GM23338 (cell line): ENCODE measurements around the gene KCNJ4.

Source experiments
- CREB1 ChIP-seq: fragments of 250-450 bp; sonication (Bioruptor Pico); IDR thresholded peaks from 2 replicates; pipeline ENCODE4 v1.5.0; 2020; ENCODE audit warnings: low read depth, mild to moderate bottlenecking, moderate library complexity
- CTCF ChIP-seq, 2 experiments: fragments of 200-600 bp in 1 of 2; sonication (generic) in 1 of 2; conservative IDR thresholded peaks; 2 replicates each; pipeline versions ENCODE4 v1.5.1 to v1.6.1; 2016 to 2017; ENCODE audit warnings: antibody characterized with exemption in 2 of 2, low read depth in 2 of 2, mild to moderate bottlenecking in 2 of 2, moderate library complexity in 1 of 2
- EZH2 ChIP-seq: fragments of 200-600 bp; sonication (generic); IDR thresholded peaks from one replicate; pipeline ENCODE4 v1.8.0; 2017; ENCODE audit warnings: antibody characterized with exemption, mild to moderate bottlenecking, low read depth; ENCODE audit not compliant: unreplicated experiment
- EZH2phosphoT487 ChIP-seq: fragments of 200-600 bp; sonication (generic); IDR thresholded peaks from one replicate; pipeline ENCODE4 v1.8.1; 2018; ENCODE audit warnings: antibody characterized with exemption; ENCODE audit not compliant: unreplicated experiment
- POLR2AphosphoS5 ChIP-seq: IDR thresholded peaks from 2 replicates; pipeline ENCODE4 v1.6.1; 2016; ENCODE audit warnings: antibody characterized with exemption, low read depth
- REST ChIP-seq: IDR thresholded peaks from one replicate; pipeline ENCODE4 v1.6.1; 2018; ENCODE audit warnings: antibody characterized with exemption; ENCODE audit not compliant: unreplicated experiment
- ZNF114 ChIP-seq: fragments of 250-450 bp; sonication (Bioruptor Pico); IDR thresholded peaks from 2 replicates; pipeline ENCODE4 v1.5.0; 2020; ENCODE audit warnings: mild to moderate bottlenecking, moderate library complexity
- ZNF331 ChIP-seq: fragments of 250-450 bp; sonication (Bioruptor Pico); IDR thresholded peaks from 2 replicates; pipeline ENCODE4 v1.5.0; 2020; ENCODE audit warnings: low read depth, mild to moderate bottlenecking, moderate library complexity
- TF ChIP-seq, protein P1 (sequence below): fragments of 250-450 bp; sonication (Bioruptor Pico); IDR thresholded peaks from 2 replicates; pipeline ENCODE4 v1.5.0; 2020; ENCODE audit warnings: mild to moderate bottlenecking, moderate library complexity

DNA sequence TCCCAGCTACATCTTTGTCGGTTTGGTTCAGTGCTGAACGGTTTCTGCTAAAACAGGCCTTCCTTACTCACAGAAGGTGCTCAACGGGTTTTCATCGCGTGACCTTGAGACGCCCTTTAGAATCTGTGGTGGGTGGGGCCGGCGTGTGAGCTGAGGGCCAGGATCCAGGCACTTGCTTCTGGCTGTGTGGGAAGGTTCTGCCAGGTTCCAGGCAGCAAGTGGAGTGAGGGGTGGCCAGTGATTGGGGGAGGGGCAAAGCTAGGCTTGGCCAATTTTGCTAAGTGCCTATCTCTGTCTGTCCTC is 35.2 kb downstream of the KCNJ4 start:
- no peak for TF ChIP-seq CTCF (conservative IDR thresholded peaks at IDR 0.05; ENCODE audit: low read depth in 2 of 2)
- TF ChIP-seq ZNF331 (CRISPR knock-in tag): no peak
- TF ChIP-seq EZH2: no peak
- TF ChIP-seq POLR2AphosphoS5: no peak
- TF ChIP-seq EZH2phosphoT487: no peak
- TF ChIP-seq REST: no peak
- no peak for TF ChIP-seq ZNF114 (CRISPR knock-in tag)
- TF ChIP-seq CREB1 (CRISPR knock-in tag): no peak
- TF ChIP-seq, protein P1, sequence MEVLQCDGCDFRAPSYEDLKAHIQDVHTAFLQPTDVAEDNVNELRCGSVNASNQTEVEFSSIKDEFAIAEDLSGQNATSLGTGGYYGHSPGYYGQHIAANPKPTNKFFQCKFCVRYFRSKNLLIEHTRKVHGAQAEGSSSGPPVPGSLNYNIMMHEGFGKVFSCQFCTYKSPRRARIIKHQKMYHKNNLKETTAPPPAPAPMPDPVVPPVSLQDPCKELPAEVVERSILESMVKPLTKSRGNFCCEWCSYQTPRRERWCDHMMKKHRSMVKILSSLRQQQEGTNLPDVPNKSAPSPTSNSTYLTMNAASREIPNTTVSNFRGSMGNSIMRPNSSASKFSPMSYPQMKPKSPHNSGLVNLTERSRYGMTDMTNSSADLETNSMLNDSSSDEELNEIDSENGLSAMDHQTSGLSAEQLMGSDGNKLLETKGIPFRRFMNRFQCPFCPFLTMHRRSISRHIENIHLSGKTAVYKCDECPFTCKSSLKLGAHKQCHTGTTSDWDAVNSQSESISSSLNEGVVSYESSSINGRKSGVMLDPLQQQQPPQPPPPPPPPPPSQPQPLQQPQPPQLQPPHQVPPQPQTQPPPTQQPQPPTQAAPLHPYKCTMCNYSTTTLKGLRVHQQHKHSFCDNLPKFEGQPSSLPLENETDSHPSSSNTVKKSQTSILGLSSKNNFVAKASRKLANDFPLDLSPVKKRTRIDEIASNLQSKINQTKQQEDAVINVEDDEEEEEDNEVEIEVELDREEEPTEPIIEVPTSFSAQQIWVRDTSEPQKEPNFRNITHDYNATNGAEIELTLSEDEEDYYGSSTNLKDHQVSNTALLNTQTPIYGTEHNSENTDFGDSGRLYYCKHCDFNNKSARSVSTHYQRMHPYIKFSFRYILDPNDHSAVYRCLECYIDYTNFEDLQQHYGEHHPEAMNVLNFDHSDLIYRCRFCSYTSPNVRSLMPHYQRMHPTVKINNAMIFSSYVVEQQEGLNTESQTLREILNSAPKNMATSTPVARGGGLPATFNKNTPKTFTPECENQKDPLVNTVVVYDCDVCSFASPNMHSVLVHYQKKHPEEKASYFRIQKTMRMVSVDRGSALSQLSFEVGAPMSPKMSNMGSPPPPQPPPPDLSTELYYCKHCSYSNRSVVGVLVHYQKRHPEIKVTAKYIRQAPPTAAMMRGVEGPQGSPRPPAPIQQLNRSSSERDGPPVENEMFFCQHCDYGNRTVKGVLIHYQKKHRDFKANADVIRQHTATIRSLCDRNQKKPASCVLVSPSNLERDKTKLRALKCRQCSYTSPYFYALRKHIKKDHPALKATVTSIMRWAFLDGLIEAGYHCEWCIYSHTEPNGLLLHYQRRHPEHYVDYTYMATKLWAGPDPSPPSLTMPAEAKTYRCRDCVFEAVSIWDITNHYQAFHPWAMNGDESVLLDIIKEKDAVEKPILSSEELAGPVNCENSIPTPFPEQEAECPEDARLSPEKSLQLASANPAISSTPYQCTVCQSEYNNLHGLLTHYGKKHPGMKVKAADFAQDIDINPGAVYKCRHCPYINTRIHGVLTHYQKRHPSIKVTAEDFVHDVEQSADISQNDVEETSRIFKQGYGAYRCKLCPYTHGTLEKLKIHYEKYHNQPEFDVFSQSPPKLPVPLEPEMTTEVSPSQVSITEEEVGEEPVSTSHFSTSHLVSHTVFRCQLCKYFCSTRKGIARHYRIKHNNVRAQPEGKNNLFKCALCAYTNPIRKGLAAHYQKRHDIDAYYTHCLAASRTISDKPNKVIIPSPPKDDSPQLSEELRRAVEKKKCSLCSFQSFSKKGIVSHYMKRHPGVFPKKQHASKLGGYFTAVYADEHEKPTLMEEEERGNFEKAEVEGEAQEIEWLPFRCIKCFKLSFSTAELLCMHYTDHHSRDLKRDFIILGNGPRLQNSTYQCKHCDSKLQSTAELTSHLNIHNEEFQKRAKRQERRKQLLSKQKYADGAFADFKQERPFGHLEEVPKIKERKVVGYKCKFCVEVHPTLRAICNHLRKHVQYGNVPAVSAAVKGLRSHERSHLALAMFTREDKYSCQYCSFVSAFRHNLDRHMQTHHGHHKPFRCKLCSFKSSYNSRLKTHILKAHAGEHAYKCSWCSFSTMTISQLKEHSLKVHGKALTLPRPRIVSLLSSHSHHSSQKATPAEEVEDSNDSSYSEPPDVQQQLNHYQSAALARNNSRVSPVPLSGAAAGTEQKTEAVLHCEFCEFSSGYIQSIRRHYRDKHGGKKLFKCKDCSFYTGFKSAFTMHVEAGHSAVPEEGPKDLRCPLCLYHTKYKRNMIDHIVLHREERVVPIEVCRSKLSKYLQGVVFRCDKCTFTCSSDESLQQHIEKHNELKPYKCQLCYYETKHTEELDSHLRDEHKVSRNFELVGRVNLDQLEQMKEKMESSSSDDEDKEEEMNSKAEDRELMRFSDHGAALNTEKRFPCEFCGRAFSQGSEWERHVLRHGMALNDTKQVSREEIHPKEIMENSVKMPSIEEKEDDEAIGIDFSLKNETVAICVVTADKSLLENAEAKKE: no peak
